KG1 (cell line): ENCODE data around the gene UNC45B.
"Not testable (repeated sequence)": the region's sequence is repeated elsewhere in the genome, so short reads cannot be mapped to it uniquely, and the experiment has no call there.

ENCODE experiments used
- DNase-seq: peaks from one replicate; lab custom pipeline; 2025; lab: John Stamatoyannopoulos, UW

The UNC45B gene

DNA sequence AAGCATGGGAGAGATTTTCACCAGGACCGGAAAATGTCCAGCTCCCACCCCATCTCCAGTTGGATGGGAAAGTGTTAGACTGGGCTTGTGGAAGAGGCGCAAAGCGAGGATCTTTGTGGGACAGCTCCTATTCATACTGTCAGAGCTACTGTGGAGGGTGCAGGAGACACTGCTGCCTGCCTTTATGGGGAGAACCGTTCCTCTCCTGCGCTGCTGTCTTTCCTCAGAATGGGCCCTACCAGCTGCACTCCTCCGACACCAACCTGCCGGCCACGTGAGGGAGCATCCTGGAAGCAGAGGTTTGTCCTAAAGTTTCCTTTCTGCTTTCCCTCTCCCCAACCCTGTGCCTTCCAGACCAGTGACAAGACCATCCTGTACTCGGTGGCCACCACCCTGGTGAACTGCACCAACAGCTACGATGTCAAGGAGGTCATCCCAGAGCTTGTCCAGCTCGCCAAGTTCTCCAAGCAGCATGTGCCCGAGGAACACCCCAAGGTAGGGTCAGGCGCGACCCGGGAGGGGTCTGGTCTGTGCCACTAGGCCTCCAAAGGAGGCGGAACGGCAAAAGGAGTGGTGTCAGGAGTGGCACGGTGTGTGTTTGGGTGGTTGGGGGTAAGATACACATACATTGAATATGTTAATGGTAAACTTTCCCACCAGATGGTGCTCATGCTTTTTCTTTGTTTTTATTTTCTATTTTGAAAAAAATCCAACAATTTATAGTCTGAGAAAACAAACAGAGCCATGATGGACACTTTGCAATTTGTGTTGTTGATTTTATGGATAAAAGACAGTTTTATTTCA, 23.6 kb downstream of the UNC45B start:
- no peak for DNase-seq

DNA sequence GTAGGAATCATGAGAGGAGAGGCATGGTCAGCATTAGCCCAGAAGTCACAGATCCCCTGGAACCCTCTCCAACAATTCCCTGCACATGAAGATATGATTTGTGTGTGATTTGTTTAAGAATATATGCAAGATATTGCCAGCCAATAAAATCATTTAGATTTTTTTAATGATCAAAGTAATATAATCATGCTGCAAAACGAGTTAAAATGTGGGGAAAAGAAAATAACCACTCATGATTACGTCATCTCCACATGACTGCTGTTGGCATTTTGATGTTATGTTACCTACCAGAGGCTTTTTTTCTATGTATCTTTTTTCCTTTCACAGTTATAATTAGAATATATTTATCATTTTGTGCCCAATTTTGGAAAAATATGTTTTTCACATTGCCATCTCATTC, 24.2 kb downstream of the UNC45B start:
- no peak for DNase-seq

DNA sequence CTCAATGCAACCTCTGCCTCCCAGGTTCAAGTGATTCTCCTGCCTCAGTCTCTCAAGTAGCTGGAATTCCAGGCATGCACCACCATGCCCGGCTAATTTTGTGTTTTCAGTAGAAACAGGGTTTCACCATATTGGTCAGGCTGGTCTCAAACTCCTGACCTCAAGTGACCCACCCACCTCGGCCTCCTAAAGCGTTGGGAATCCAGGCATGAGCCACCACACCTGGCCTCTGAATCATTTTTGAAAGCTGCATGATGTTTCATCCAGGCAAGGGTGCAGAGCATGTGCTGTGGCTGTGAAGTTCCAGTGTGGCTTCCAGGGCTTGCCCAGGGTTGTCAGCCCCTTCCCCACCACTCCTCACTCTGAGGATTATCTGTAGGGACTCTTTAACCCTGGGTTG, 24.7 kb downstream of the UNC45B start:
- not testable (repeated sequence) for DNase-seq

DNA sequence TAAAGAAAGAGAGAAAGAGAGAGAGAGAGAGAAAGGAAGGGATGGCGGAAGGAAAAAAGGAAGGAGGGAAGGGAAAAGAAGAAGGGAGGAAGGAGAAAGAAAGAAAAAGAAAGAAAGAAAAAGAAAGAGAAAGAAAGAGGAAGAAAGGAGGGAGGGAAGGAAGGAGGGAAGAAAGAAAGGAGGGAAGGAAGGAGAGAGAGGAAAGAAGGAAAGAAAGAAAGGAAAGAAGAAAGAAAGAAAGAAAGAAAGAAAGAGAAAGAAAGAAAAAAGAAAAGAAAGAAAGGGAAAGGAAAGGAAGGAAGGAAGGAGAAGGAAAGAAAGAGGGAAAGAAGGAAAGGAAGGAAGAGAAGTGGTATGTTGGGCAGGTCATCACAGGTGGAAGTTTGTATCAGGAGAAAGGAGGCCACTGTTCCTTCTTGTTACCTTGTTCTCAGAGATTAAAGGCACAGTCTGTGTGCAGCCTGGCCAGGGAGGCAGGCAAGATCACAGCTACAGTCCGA, 27.3 kb downstream of the UNC45B start:
- no peak for DNase-seq

DNA sequence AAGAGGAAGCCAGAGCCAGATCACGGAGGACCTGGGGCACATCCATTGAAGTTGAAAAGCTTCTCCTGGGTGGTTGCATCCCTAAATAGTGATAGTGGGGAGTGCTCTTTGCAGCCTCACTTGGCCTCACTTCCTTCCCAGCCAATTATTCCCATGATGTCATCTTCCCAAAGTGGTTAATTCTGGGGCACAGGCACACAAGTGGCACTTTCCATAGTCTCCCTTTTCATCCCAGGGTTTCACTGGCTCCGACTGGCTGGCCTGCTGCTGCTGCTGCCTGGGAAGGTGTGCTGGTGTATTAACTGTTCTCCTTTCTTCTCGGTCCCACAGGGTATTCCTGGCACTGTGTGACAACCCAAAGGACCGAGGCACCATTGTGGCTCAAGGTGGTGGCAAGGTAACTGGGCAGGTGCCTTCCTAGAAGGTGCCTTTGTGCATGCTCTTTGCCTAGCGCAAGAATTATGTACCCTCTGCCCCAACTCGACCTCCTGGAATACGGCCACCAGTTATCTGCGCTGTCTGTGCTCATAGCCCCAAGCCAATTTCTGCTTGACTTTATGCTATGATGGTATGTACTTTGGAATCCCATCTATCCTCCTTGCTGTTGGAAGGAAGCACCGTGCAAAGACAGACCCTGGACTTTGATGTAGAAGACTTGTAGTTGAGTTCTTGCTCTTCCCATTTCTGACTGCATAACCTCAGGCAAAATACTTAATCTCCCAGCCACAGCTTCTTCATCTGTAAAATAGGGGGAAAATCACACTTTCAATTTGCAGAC, 28.2 kb downstream of the UNC45B start:
- DNase-seq = no peak

DNA sequence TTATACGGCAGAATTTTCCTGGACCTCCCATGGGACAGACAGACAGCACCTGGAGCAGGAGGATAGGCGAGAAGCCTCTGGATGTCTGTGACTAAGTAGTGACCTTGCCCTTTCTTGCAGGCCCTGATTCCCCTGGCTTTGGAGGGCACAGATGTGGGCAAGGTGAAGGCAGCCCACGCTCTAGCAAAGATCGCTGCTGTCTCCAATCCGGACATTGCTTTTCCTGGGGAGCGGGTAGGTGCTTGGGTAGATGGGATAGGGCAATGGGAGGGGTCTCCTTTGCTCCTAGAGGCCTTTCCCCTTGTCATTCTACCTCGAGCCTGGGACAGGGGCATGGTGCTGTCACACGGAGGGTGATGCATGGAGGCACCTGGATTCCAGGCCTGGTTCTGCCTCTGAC, 29.3 kb downstream of the UNC45B start:
- no peak for DNase-seq

DNA sequence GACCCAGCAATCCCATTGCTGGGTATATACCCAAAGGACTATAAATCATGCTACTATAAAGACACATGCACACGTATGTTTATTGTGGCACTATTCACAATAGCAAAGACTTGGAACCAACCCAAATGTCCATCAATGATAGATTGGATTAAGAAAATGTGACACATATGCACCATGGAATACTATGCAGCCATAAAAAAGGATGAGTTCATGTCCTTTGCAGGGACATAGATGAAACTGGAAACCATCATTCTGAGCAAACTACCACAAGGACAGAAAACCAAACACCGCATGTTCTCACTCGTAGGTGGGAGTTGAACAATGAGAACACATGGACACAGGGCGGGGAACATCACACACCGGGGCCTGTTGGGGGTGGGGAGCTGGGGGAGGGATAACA, 31.8 kb downstream of the UNC45B start:
- not testable (repeated sequence) for DNase-seq

DNA sequence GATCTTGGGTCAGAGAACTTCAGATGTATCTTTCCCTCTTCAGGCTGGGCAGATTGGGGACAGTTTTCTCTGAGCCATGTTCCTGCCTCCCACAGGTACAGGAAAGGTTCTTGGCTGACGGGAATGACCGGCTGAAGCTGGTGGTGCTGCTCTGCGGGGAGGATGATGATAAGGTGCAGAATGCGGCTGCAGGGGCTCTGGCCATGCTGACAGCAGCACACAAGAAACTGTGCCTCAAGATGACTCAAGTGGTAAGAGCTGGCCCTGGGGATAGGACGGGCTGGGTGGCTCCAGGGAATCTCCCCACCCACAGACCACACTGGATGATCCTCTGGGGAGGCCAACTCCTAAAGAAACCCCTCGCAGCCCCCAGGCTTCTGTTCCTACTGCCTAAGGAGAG, 35.7 kb downstream of the UNC45B start:
- no peak for DNase-seq

DNA sequence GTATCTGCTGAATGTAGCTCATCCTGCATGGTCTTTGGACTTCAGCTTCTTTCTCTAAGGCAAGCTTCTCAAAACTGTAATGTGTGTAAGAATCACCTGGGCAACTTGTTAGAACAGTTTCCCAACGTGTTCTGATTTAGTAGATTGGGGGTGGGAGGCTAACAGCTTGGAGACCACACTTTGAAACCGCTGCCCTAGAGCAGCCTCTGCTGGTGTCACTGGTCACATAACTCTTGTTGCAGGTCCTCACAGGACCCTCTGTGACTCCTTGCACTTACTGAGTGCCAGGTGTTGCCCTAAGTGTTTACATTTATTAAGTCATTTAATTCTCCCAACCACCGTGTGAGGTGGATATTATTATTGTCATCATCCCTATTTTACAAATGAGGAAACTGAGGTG, 36.7 kb downstream of the UNC45B start:
- DNase-seq = no peak

DNA sequence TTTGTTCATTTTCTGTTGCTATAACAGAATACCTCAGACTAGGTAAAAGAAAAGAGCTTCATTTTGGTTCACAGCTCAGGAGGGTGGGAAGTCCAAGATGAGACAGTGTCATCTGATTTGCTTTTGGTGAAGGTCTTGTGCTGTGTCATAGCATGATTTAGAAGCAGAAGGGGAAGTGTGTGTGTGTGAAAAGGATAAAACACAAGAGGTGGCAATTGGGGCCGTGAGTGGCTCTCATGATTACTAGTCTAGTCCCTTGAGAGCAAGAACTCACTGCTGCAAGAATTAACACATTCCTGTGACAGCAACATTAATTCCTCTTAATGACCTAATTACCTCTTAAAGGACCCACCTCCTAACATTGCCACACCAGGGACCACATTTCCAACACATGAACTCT, 38.2 kb downstream of the UNC45B start:
- no peak for DNase-seq

DNA sequence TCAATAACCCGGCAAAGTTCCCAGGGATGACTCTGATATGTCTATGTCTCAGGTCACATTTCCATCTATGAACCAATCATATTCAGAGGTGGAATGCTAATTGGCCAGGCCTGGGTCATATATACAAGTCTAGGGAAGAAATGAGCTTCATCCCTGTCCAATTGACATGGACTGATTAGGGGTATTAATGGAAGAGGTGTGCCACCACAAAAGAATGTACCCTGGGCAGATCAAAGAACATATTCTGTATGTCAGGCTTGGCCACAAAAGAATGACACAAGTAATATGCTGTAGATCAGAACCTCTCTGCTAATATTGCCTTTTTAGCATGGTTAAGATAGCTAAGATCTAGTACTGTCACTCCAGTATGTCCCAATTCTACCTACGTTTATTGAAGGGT, 39.9 kb downstream of the UNC45B start:
- DNase-seq = no peak

DNA sequence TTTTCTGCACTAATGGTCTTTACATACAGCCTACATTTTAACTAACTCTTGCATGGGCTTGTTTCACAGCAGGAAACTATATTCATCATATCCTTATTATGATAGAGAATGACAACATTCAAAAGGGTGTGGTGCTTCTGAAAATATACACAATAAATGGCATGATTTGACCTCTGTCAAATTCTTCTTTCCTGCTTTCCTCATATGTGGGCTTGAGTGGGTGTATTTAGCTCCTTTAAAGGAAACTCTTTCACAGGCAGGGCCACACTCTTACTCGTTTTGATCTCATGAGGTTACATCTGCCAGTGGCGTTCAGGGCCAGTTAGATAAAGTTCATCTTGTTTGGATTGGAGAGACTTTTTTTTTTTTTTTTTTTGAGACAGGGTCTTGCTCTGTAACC, 40.5 kb downstream of the UNC45B start:
- no peak for DNase-seq

DNA sequence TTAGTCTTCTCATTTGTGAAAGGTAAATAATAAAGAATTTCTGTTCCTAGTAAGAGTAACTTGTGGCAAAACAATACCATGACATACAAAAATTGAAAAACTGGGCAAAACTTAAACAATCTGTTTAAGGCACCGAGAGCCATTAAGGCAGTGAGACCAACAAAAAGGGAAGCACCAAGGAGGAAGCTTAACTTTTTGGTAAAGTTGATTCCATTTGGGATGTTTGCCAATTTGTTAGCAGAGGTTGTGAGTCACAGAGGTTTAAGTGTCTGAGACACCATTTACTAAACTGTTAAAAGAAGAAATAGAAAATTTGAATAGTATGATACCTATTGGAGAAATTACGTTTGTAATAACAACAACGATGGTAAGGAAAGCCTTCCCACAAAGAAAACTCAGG, 41.7 kb downstream of the UNC45B start:
- peak; percentile 6 for DNase-seq

DNA sequence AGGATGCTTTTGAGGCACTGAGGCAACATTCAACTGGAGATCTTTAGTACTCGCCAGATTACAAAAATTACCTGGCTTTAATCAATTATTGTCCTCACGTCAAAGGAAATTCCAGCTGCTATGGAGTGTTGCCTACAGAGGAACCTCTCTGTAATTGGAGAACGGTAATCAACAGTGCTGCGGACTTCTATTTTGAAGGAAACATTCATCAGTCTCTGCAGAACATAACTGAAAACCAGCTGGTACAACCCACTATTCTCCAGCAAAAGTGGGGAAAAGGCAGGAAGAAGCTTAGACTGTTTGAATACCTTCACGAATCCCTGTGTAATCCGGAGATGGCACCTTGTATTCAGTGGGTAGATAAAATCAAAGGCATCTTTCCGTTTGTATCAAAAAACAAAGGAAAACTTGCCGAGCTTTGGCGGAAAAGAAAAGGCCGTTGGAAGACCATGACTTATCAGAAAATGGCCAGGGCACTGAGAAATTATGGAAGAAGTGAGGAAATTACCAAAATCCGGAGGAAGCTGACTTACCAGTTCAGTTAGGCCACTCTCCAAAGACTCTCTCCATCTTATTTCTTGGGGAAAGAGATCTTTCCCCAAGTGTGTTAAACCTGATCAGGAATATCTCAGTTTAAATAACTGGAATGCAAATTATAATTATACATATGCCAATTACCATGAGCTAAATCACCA, 43.5 kb downstream of the UNC45B start:
- DNase-seq = no peak

DNA sequence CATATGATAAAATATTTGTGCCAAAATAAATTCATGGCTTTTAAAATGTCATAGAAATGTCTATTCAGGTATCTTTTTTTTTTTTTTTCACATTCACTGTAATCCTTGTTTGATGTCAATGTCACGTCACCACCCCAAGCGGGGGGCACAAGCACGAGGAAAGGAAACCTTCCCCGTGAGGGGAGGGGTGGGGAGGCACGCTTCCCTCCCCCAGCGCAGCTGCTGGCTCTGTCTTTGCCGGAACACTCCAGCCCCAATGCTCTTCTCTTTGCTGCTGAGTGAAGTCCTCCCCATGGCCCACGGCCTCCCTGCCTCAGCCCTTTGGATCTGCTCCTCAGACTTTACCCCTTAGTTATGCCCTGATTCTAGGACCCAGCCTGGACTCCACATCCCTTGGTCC, 45.1 kb downstream of the UNC45B start:
- DNase-seq = no peak

DNA sequence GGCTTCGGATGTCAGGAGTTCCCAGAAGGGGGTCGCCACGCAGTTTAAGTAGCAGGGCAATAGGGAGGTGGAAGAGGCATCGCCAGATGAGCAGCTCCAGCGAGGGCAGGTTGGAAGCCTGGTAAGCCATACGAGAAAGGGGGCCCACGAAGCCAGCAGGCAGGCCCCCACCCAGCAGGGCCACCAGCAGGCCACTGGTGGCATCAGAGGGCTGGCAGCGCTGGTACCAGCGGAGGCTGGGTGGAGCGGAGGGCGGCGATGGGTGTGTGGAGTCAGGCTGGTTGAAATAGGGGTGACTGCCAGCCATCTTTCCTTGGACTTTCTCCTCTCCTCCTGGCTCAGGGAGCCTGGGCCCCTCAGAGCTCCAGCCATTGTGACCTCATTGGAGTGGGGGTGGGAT, 46.4 kb downstream of the UNC45B start, which contains the start of gene SLC35G3:
SLC35G3 (minus strand) TSS at position 393 of the 400 bp plus-strand sequence; CDS start at position 307, 86 bp downstream.
- DNase-seq = not testable (repeated sequence)

DNA sequence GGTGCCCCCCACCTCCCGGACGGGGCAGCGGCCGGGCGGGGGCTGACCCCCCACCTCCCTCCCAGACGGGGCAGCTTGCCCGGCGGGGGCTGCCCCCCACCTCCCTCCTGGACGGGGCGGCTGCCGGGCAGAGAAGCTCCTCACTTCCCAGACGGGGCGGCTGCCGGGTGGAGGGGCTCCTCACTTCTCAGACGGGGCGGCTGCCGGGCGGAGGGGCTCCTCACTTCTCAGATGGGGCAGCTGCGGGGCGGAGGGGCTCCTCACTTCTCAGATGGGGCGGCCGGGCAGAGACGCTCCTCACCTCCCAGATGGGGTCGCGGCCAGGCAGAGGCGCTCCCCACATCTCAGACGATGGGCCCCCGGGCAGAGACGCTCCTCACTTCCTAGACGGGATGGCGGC, 47.4 kb downstream of the UNC45B start:
- not testable (repeated sequence) for DNase-seq

DNA sequence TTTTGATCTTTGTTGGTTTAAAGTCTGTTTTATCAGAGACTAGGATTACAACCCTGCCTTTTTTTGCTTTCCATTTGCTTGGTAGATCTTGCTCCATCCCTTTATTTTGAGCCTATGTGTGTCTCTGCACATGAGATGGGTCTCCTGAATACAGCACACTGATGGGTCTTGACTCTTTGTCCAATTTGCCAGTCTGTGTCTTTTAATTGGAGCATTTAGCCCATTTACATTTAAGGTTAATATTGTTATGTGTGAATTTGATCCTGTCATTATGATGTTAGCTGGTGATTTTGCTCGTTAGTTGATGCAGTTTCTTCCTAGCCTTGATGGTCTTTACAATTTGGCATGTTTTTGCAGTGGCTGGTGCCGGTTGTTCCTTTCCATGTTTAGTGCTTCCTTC, 55.0 kb downstream of the UNC45B start:
- DNase-seq = not testable (repeated sequence)

DNA sequence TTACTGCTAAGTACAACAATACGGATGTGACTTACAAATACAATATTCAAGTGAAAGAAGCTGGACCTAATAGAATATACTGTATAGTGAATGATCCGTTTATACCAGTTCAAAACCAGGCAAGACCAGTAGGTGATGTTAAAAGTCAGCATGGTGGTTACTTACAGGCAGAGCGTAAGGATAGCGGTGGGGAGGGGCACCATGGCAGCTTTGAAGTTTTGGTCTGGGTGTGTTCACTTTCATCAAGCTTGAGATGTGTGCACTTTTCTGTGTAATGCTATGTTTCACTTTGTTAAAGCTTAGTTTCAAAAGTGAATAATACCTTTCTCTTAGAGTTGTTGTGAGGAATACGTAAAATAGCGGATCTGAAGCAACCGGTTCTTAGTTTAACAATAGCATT, 63.1 kb downstream of the UNC45B start:
- DNase-seq = no peak

DNA sequence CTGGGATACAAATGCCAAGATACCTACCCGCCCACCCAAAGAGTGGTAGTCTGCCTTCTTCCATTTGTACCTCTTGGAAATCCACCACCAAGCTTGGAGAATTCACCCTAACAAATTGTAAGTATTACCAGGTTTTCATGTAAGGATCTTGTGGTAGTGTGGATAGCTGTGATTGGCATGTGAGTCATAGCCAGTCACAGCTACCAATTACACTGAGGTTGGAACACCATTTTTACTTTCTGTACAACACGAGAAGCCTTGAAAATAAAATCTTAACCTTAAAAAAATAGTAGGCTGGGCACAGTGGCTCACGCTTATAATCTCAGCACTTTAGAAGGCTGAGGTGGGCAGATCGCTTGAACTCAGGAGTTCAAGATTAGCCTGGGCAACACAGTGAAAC, 65.1 kb downstream of the UNC45B start:
- DNase-seq = no peak

DNA sequence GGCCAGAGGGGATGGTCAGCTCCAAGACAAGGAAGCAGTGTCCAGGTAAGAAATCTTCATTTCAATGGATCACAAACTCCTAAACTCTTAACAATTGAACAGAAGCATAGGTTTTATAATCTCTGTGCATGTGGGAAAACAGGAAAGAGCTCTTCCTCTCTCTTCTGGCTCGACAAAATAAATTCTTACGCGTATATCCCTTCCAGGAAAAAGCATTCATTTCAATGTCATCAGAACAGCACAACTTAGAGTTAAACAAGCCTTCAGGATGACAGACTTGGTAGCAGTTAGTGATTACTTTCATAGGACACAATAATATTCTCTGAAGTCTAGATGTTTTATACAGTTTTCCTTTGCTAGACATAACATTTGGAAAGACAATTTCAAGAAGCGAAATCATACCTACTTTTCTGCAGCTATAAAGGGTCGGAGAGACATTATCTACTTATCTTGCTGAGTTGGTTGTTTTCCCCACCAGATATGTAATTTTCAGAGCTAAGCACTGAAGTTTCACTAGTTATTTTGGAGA, 65.9 kb downstream of the UNC45B start:
- no peak for DNase-seq

DNA sequence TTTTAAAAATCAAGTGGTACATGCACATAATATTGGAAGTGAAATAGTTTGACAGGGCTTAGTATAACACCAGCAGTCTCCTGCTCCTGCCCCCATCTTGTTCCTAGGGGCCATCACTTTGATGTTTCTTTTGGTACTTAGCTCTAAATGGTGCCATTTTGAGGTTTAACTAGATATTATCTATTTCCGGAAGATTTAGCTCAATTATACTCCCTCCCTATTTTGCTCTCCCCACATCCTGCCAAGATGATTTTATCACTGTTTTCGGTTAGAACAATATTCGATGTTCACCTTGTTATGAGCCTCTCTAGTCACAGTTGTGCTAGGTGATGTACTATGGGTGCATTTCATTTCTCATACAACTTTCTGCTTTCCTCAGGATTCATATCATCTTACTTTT, 66.6 kb downstream of the UNC45B start:
- peak; percentile 39 for DNase-seq
